ENCODE data around the gene ZSCAN21.

DNA sequence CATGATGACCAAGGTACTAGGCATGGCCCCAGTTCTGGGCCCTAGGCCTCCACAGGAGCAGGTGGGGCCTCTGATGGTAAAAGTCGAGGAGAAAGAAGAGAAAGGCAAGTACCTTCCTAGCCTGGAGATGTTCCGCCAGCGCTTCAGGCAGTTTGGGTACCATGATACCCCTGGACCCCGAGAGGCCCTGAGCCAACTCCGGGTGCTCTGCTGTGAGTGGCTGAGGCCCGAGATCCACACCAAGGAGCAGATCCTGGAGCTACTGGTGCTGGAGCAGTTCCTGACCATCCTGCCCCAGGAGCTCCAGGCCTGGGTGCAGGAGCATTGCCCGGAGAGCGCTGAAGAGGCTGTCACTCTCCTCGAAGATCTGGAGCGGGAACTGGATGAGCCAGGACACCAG lies 7.4 kb downstream of the ZSCAN21 start:
- TF ChIP-seq POLR2AphosphoS5 (IDR thresholded peaks at IDR 0.05; ENCODE audit: borderline replicate concordance, low read depth, low read length) (no peak), EZH2 (IDR thresholded peaks at IDR 0.05) (no peak), FOXP2 (optimal IDR thresholded peaks at IDR 0.05; ENCODE audit: control extremely low read depth, extremely low read length, insufficient read depth) (no peak)

Measured in SK-N-MC (cell line).